Prostate gland (tissue), 1 donor: ENCODE data around the gene SKOR1.

Experiments used
- POLR2A ChIP-seq: fragments of 450-650 bp; IDR thresholded peaks from one replicate; pipeline ENCODE4 v1.6.1; 2016; ENCODE audit warnings: antibody characterized with exemption, mild to moderate bottlenecking
- POLR2AphosphoS5 ChIP-seq: sonication (generic); formaldehyde crosslinking; IDR thresholded peaks from one replicate; pipeline ENCODE4 v1.6.1; 2017; ENCODE audit warnings: antibody characterized with exemption

DNA sequence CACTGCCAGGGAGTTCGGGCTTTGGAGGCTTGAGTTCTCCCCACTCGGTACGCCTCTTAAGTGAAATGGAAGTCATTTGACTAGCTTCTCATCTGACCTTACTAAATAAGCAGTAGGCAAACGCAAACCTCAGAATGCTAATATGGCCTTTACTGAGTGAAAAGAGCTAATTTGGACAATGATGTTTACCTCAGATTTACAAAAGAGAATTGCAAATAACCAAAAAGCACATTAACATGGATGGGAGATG lies 16.1 kb downstream of the SKOR1 start:
- TF ChIP-seq POLR2A (no peak), POLR2AphosphoS5 (no peak)
